ENCODE data around the gene ITPKC.
"Not testable (repeated sequence)": the region's sequence is repeated elsewhere in the genome, so short reads cannot be mapped to it uniquely, and the experiment has no call there.

ITPKC gene

GRCh38 chr19:40763963-40764362 lies 47.1 kb downstream of the ITPKC start:
- no peak for DNase-seq (ENCODE audit: low spot score)
- no peak for TF ChIP-seq CTCF (conservative IDR thresholded peaks at IDR 0.05; ENCODE audit: low read depth)
- POLR2A ChIA-PET (ENCODE audit: low non-redundant PET) = no interaction called here
- CTCF ChIA-PET = interaction anchor here (0.5 kb wide), 1 partner anchor 458 kb away, joined by 3 read pairs; no protein-coding TSS in a partner anchor
- 0 out of 2 replicates have a peak overlapping the region, but pooled peaks have one; percentile 22 for H3K27ac ChIP-seq

- CTCF ChIA-PET; POLR2A ChIA-PET (ENCODE audit: low non-redundant PET); DNase-seq (ENCODE audit: low spot score): not testable (repeated sequence)
Measured at GRCh38 chr19:40766385-40766784, 49.5 kb downstream of the ITPKC start.

GRCh38 chr19:40768869-40769268 lies 52.0 kb downstream of the ITPKC start:
- TF ChIP-seq CTCF (conservative IDR thresholded peaks at IDR 0.05; ENCODE audit: low read depth) = no peak
- DNase-seq (ENCODE audit: low spot score) = no peak
- ChIA-PET POLR2A (ENCODE audit: low non-redundant PET) (no interaction called here), CTCF (no interaction called here)
- peak overlapping the region; percentile 21 for H3K27ac ChIP-seq

More at GRCh38 chr19:40766385-40766784, 49.5 kb downstream of the ITPKC start:
- peak overlapping the region; percentile 38 for H3K27ac ChIP-seq

- CTCF ChIA-PET = interaction anchor here (0.6 to 0.9 kb wide), 2 partner anchors 140 to 1335 kb away, joined by 5 to 6 read pairs; no protein-coding TSS in a partner anchor
- H3K27ac ChIP-seq; POLR2A ChIA-PET (ENCODE audit: low non-redundant PET); DNase-seq (ENCODE audit: low spot score): not testable (repeated sequence)
Measured at GRCh38 chr19:40771101-40771862, 54.4 kb downstream of the ITPKC start.

GRCh38 chr19:40774916-40775631 lies 58.2 kb downstream of the ITPKC start, which contains the start of gene MIA:
TSS of gene MIA (plus strand) at chr19:40775521. CDS start at chr19:40775543, 22 bp downstream.
- DNase-seq (ENCODE audit: low spot score) = no peak
- peak within 1 kb of the TSS; percentile 97 for H3K27ac ChIP-seq
- ChIA-PET CTCF (no interaction called here), POLR2A (ENCODE audit: low non-redundant PET) (interaction anchor here (0.7 kb wide), 1 partner anchor 1078 kb away, joined by 3 read pairs; no protein-coding TSS in a partner anchor)
- TF ChIP-seq CTCF (conservative IDR thresholded peaks at IDR 0.05; ENCODE audit: low read depth) = no peak

GRCh38 chr19:40775632-40776022 lies 58.7 kb downstream of the ITPKC start:
- DNase-seq (ENCODE audit: low spot score) = no peak
- H3K27ac ChIP-seq = peak overlapping the region; percentile 97; the same call in 1 of the 2 replicates
- ChIA-PET CTCF (no interaction called here), POLR2A (ENCODE audit: low non-redundant PET) (interaction anchor here (0.7 kb wide), 1 partner anchor 1077 kb away, joined by 3 read pairs; no protein-coding TSS in a partner anchor)
- no peak for TF ChIP-seq CTCF (conservative IDR thresholded peaks at IDR 0.05; ENCODE audit: low read depth)

- DNase-seq (ENCODE audit: low spot score) = no peak
- ChIA-PET POLR2A (ENCODE audit: low non-redundant PET) (no interaction called here), CTCF (no interaction called here)
- peak overlapping the region; percentile 97 for H3K27ac ChIP-seq
- no peak for TF ChIP-seq CTCF (conservative IDR thresholded peaks at IDR 0.05; ENCODE audit: low read depth)
Measured at GRCh38 chr19:40776364-40776763, 59.5 kb downstream of the ITPKC start.
